ENCODE data around the gene PLXNA1. TPM values are rescaled to one million over a fixed set of nuclear protein-coding genes. Genes with fewer than 3 reads are reported as not detected.

The PLXNA1 gene
- total and polyA plus RNA-seq, 9 of the 15 experiments (the other 6 are each of a cell fraction or from before 2014, with no cell fraction given) = 0.23 to 59.9 (median 16.8) TPM

DNA sequence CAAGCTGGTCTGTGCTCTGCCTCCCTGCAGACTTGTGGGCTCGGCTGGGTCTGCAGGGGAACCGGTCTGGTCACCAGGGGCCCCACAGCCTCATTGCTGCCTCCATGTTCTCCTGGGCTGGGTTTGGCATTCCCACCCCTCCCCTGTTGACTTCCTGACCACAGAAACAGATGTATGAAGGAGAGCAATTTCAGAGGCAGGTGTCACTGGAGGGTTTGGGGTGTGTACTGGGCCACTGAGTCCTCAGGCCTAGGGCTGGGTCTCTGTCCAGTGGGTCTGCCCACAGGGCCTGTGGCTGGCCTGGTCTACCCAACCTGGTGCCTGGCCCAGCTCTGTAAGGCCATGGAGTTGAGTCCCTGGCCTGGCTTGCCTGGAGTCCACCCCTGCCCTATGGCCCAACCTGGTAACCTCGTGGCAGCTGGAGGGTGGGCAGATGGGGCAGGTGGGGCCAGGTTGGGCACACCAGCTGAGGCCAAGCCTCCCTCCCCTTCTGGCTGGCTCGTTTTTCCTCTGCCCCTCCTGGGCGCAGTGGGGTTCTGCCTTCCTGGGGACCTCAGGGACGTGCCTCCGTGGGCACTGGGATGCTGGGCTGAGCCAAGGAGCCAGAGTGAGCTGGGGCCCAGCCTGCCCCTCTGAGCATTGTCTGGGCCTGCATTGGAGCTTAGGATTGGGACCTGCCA lies 20.8 kb downstream of the PLXNA1 start:
- Histone ChIP-seq H3K9me3 (replicated peaks; ENCODE audit: control insufficient read depth, insufficient read depth, low read depth, low read length) (no peaks in the 10 kb centered on the region), H3K4me2 (ENCODE audit: insufficient read depth, low read length) (no peak overlapping the region), H3K4me1 (replicated peaks in 1 of 2; ENCODE audit: control insufficient read depth in 2 of 2, insufficient read depth in 2 of 2, low read length in 2 of 2) (peaks cover 0 to 22% of the 10 kb centered on the region in 2 experiments; a peak in 2 of 5 replicates), H3K9me1 (ENCODE audit: control insufficient read depth, insufficient read depth, low read length) (no peaks in the 10 kb centered on the region), H3K79me2 (ENCODE audit: control insufficient read depth, insufficient read depth, low read length) (peaks cover 12% of the 10 kb centered on the region; the same call in 1 of the 3 replicates), H3K4me3 (no peak overlapping the region), H3K27me3 (ENCODE audit: control insufficient read depth in 2 of 2, insufficient read depth in 2 of 2, low read length in 2 of 2) (no peaks in the 10 kb centered on the region), H2AFZ (ENCODE audit: low read depth, low read length) (no peak overlapping the region), H3K27ac (ENCODE audit: extremely low read depth, low read depth, low read length) (no peak overlapping the region), H3K9ac (ENCODE audit: insufficient read depth in 1 of 2, low read depth in 2 of 2, low read length in 2 of 2) (0 out of 4 replicates have a peak overlapping the region, but pooled peaks of 1 of the 2 experiments have one; percentile 5), H4K20me1 (replicated peaks; ENCODE audit: control insufficient read depth, insufficient read depth, low read length) (peaks cover 8% of the 10 kb centered on the region; the same call in 1 of the 2 replicates), H3K36me3 (ENCODE audit: control insufficient read depth, insufficient read depth, low read length) (peaks cover 29% of the 10 kb centered on the region; the same call in 2 of the 3 replicates)
- DNase-seq (ENCODE audit: extremely low read depth in 1 of 4, low spot score in 3 of 4) (no peak), ATAC-seq (no peak), FAIRE-seq (no peak)
- POLR2A ChIA-PET = interaction anchor here (0.9 kb wide), 1 partner anchor 14 kb away, joined by 3 read pairs; no protein-coding TSS in a partner anchor
- in situ Hi-C loops (cut with MboI) = no loop called here
- CTCF ChIA-PET (ENCODE audit: low intra/inter-chr PET ratio) = no interaction called here
- TF ChIP-seq POLR2G (IDR thresholded peaks at IDR 0.05; ENCODE audit: low read depth, low read length) = 0 out of 2 replicates have a peak, but pooled peaks have one; percentile 12
- TF ChIP-seq, protein P1, sequence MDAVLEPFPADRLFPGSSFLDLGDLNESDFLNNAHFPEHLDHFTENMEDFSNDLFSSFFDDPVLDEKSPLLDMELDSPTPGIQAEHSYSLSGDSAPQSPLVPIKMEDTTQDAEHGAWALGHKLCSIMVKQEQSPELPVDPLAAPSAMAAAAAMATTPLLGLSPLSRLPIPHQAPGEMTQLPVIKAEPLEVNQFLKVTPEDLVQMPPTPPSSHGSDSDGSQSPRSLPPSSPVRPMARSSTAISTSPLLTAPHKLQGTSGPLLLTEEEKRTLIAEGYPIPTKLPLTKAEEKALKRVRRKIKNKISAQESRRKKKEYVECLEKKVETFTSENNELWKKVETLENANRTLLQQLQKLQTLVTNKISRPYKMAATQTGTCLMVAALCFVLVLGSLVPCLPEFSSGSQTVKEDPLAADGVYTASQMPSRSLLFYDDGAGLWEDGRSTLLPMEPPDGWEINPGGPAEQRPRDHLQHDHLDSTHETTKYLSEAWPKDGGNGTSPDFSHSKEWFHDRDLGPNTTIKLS (IDR thresholded peaks at IDR 0.05; ENCODE audit: borderline replicate concordance, low read depth) = no peak
- 93% methylated on average over 3 of the region's 7 CpGs for WGBS (ENCODE audit: insufficient coverage, low coverage, missing lambda C conversion rate)
- no TSS peak for BruUV-seq (replicated peaks)
- intact Hi-C loops (cut with micrococcal nuclease) = no loop called here

Measured in K562 (cell line).